GM21360 (cell line): Measurements from ENCODE around the gene TSSC4.

Experiments used
- ATAC-seq: cut with Tn5 transposase; IDR thresholded peaks from one replicate; pipeline ENCODE4 v1.9.1; 2021; ENCODE audit warnings: mild to moderate bottlenecking, moderate library complexity; ENCODE audit not compliant: unreplicated experiment

The TSSC4 gene

DNA sequence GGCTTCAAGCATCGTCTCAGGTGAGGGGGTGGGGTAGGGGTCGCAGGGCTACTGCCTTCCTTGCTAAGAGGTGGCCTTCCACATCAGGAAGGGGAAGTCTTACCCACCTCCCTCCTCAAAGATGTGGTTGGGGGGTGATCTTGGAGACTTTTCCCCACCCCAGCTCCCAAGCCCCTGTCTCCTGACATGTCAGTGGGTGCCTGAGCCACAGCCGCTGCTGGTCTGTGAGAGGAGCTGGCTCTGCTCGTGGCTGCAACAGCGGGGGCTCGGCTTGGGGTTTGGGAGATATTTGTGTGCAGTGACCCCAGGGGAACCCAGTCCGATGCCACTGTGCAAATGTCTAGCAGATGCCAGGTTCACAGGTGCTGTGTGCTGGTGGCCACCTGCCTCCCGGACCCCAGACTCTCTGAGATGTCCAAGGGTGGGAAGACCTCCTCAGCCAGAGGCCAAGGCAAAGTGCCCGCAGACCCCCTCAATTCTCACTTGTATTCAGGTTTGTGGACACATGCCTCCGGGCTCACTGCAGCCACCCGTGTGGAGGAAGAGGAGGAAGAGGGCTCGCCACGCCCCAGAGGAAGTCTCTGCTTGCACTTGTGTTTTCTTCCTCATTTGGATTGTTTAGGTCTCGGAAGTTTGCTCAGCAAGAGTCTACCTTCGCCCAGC is 46.2 kb downstream of the TSSC4 start:
- no peak for ATAC-seq

DNA sequence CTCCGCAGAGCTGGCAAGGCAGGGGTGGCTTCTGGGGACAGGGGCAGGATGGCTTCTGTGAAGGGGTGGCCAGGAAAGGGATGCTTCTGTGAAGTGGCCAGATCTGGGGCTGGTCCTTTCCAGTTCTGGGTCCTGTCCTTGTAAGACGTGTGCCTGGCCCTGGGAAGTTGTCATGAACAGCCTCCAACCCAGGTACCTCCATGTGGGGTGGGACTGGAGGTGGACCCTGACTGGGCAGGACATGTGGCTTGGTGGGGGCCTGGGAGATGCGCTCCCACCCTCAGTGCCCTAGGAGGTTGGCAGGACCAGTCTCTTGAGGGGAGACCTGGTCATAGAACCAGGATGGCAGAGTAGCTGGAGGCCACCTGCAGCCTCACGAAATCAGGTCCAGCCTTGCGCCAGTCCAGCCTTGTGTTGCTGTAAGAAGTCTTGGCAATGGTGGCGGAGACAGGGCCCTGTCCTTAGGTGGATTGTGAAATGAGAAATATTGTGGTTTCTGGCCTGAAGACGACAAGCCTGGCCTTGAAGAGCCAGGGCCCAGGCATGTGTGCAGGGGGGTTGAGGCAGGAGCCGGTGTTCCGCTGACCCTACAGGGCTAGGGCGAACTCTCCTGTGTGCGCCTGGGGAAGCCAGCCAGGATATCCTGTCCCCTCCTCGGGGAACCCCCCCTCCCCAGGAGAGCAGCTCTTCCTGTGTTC is 46.9 kb downstream of the TSSC4 start:
- ATAC-seq, result no peak

GRCh38 chr11:2447951-2448650 is 47.6 kb downstream of the TSSC4 start:
- no peak for ATAC-seq

GRCh38 chr11:2448661-2449547 is 48.4 kb downstream of the TSSC4 start:
- no peak for ATAC-seq

DNA sequence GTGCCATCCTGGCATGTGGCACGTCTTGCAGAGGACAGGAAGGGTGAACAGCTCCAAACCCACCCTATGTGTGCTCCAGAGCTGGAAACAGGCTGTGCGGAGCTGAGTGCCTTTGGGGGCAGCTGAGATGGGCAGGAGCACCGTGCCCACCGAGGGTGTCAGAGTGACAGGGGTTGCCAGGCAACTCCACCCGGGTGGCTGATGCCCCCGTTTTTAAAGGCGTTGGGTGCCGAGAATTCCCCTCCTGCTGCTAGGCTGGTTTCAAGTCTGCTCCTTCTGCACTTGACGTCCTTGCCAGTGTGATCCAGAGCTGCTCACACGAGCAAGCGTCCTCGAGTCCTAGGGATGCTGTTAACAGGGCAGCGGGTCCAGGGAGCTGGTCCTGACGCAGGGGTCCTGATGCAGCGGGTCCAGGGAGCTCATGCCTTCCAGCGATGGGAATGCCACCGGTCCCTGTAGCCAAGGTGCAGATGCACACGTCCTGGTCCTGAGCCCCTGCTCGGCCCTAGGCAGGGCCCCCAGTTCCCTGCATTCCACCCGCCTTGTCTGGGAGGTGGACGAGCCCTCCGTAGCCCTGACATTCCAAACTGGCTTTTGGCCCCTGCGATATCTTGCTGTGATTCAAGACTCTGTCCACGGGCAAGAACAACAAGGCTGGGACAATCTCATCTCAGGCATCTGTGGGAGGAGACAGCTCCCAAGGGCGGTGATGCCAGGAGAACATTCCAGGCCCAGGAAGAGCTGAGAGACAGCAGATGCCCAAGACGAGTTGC is 49.2 kb downstream of the TSSC4 start:
- ATAC-seq, result no peak

GRCh38 chr11:2450321-2451041 is 49.9 kb downstream of the TSSC4 start:
- no peak for ATAC-seq

- no peak for ATAC-seq
These were observed 50.8 kb downstream of the TSSC4 start for GRCh38 chr11:2451336-2451735.

- ATAC-seq, result no peak
These were observed 51.4 kb downstream of the TSSC4 start for GRCh38 chr11:2451916-2452315.

- no peak for ATAC-seq
These were observed 51.9 kb downstream of the TSSC4 start for GRCh38 chr11:2452321-2453012.

- no peak for ATAC-seq
These were observed 52.9 kb downstream of the TSSC4 start for GRCh38 chr11:2453436-2453835.
